ENCODE measurements around the gene PDE10A. TPM values are rescaled to one million over a fixed set of nuclear protein-coding genes. Genes with fewer than 3 reads are reported as not detected.

The PDE10A gene
- total RNA-seq, 1 donor from 2014 or later = 0.79 TPM

GRCh38 chr6:165585060-165585459, 78.0 kb downstream of the PDE10A start:
- TF ChIP-seq, protein P1, sequence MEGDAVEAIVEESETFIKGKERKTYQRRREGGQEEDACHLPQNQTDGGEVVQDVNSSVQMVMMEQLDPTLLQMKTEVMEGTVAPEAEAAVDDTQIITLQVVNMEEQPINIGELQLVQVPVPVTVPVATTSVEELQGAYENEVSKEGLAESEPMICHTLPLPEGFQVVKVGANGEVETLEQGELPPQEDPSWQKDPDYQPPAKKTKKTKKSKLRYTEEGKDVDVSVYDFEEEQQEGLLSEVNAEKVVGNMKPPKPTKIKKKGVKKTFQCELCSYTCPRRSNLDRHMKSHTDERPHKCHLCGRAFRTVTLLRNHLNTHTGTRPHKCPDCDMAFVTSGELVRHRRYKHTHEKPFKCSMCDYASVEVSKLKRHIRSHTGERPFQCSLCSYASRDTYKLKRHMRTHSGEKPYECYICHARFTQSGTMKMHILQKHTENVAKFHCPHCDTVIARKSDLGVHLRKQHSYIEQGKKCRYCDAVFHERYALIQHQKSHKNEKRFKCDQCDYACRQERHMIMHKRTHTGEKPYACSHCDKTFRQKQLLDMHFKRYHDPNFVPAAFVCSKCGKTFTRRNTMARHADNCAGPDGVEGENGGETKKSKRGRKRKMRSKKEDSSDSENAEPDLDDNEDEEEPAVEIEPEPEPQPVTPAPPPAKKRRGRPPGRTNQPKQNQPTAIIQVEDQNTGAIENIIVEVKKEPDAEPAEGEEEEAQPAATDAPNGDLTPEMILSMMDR (IDR thresholded peaks at IDR 0.05; ENCODE audit: insufficient read depth, low read length, severe bottlenecking) = no peak
- no peak overlapping the region for H3K4me3 ChIP-seq (ENCODE audit: low read depth, low read length)
- no peaks in the 10 kb centered on the region for H3K36me3 ChIP-seq (ENCODE audit: control insufficient read depth, insufficient read depth, low read length)
- DNase-seq (ENCODE audit: low read depth) = peak; percentile 18
- no peak for FAIRE-seq
- H3K27me3 ChIP-seq (ENCODE audit: control insufficient read depth, insufficient read depth, low read length) = no peaks in the 10 kb centered on the region

- no peaks in the 10 kb centered on the region for H3K27me3 ChIP-seq (ENCODE audit: control insufficient read depth, insufficient read depth, low read length)
- no peaks in the 10 kb centered on the region for H3K36me3 ChIP-seq (ENCODE audit: control insufficient read depth, insufficient read depth, low read length)
- DNase-seq (ENCODE audit: low read depth) = no peak
- TF ChIP-seq, protein P1 (IDR thresholded peaks at IDR 0.05; ENCODE audit: insufficient read depth, low read length, severe bottlenecking) = no peak
- FAIRE-seq = no peak
- H3K4me3 ChIP-seq (ENCODE audit: low read depth, low read length) = no peak overlapping the region
Observed at GRCh38 chr6:165584541-165584940, 78.5 kb downstream of the PDE10A start.

GRCh38 chr6:165581678-165582077, 81.4 kb downstream of the PDE10A start:
- Histone ChIP-seq H3K4me3 (ENCODE audit: low read depth, low read length) (no peak overlapping the region), H3K36me3 (ENCODE audit: control insufficient read depth, insufficient read depth, low read length) (no peaks in the 10 kb centered on the region), H3K27me3 (ENCODE audit: control insufficient read depth, insufficient read depth, low read length) (no peaks in the 10 kb centered on the region)
- DNase-seq (ENCODE audit: low read depth) (no peak), FAIRE-seq (no peak)
- TF ChIP-seq, protein P1 (IDR thresholded peaks at IDR 0.05; ENCODE audit: insufficient read depth, low read length, severe bottlenecking) = no peak

DNA sequence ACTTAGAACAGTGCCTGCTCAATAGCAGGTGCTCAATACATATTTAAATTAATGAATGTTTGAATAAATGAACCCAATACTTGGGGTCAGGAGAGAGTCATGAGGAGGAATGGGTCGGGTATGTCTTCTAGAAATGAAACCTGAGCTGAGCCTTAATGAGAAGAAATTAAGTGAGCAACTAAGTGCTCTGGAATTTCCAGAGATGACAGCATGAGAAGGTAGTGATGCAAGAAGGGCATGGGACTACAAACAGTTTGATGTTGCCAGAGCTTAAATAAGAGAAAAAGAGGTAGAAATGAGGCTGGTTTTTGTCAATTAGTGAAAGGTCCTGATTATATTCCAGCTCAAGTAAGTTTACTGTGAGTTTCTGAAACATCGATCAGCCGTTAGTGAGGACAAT, 82.9 kb downstream of the PDE10A start:
- FAIRE-seq = no peak
- TF ChIP-seq, protein P1 (IDR thresholded peaks at IDR 0.05; ENCODE audit: insufficient read depth, low read length, severe bottlenecking) = no peak
- H3K27me3 ChIP-seq (ENCODE audit: control insufficient read depth, insufficient read depth, low read length) = no peaks in the 10 kb centered on the region
- no peak overlapping the region for H3K4me3 ChIP-seq (ENCODE audit: low read depth, low read length)
- DNase-seq (ENCODE audit: low read depth) = peak; percentile 65
- no peaks in the 10 kb centered on the region for H3K36me3 ChIP-seq (ENCODE audit: control insufficient read depth, insufficient read depth, low read length)

- H3K36me3 ChIP-seq (ENCODE audit: control insufficient read depth, insufficient read depth, low read length) = no peaks in the 10 kb centered on the region
Observed at GRCh38 chr6:165579151-165579550, 83.9 kb downstream of the PDE10A start.

GRCh38 chr6:165577556-165577955, 85.5 kb downstream of the PDE10A start:
- FAIRE-seq (no peak), DNase-seq (ENCODE audit: low read depth) (no peak)
- Histone ChIP-seq H3K27me3 (ENCODE audit: control insufficient read depth, insufficient read depth, low read length) (no peaks in the 10 kb centered on the region), H3K36me3 (ENCODE audit: control insufficient read depth, insufficient read depth, low read length) (no peaks in the 10 kb centered on the region), H3K4me3 (ENCODE audit: low read depth, low read length) (no peak overlapping the region)
- TF ChIP-seq, protein P1 (IDR thresholded peaks at IDR 0.05; ENCODE audit: insufficient read depth, low read length, severe bottlenecking) = no peak

More at GRCh38 chr6:165579151-165579550, 83.9 kb downstream of the PDE10A start:
- FAIRE-seq (no peak), DNase-seq (ENCODE audit: low read depth) (no peak)
- Histone ChIP-seq H3K27me3 (ENCODE audit: control insufficient read depth, insufficient read depth, low read length) (no peaks in the 10 kb centered on the region), H3K4me3 (ENCODE audit: low read depth, low read length) (no peak overlapping the region)
- TF ChIP-seq, protein P1 (IDR thresholded peaks at IDR 0.05; ENCODE audit: insufficient read depth, low read length, severe bottlenecking) = no peak
